OCI-LY3 (cell line): ENCODE data around the gene HTR3E.

Source experiments
- H2AFZ ChIP-seq: fragments of 200-600, 300-600 bp; shearing (Covaris generic); 2 replicates; pipeline ENCODE4 v1.6.0; 2014; ENCODE audit warnings: antibody characterized with exemption, low read depth, low read length
- H3K27ac ChIP-seq: fragments of 200-600, 300-600 bp; sonication (generic); 2 replicates; pipeline ENCODE4 v1.5.1; 2014; ENCODE audit warnings: mild to moderate bottlenecking, low read length, moderate library complexity, mixed read lengths
- H3K27me3 ChIP-seq: fragments of 200-600, 300-600 bp; sonication (generic); 2 replicates; pipeline ENCODE4 v1.6.1; 2014; ENCODE audit warnings: low read depth, low read length, mixed read lengths
- H3K36me3 ChIP-seq: fragments of 200-600, 300-600 bp; sonication (generic); replicated peaks from 2 replicates; pipeline ENCODE3; 2014; ENCODE audit warnings: low read depth, low read length, mixed read lengths
- H3K4me1 ChIP-seq: fragments of 300-600, 200-600 bp; sonication (generic); 2 replicates; pipeline ENCODE4 v1.6.1; 2014; ENCODE audit warnings: low read length, mixed read lengths
- H3K4me2 ChIP-seq: fragments of 200-600, 300-600 bp; sonication (generic); 2 replicates; pipeline ENCODE4 v1.6.1; 2014; ENCODE audit warnings: low read length, mixed read lengths
- H3K4me3 ChIP-seq: fragments of 300-600, 200-600 bp; sonication (generic); 2 replicates; pipeline ENCODE4 v1.5.1; 2014; ENCODE audit warnings: antibody characterized with exemption, mild to moderate bottlenecking, low read length, moderate library complexity
- H3K79me2 ChIP-seq: fragments of 300-600, 200-600 bp; shearing (Covaris generic); 2 replicates; pipeline ENCODE4 v1.6.1; 2014; ENCODE audit warnings: mild to moderate bottlenecking, low read length, mixed read lengths
- H3K9ac ChIP-seq: fragments of 300-600, 200-600 bp; shearing (Covaris generic); 2 replicates; pipeline ENCODE4 v1.6.0; 2014; ENCODE audit warnings: mild to moderate bottlenecking, low read length, moderate library complexity
- H3K9me3 ChIP-seq: fragments of 200-600, 300-600 bp; shearing (Covaris generic); 2 replicates; pipeline ENCODE4 v1.6.1; 2014; ENCODE audit warnings: low read length, mixed read lengths; ENCODE audit not compliant: insufficient read depth
- H4K20me1 ChIP-seq: fragments of 200-600, 300-600 bp; sonication (generic); 2 replicates; pipeline ENCODE4 v1.6.1; 2016; ENCODE audit warnings: low read length, mixed read lengths; ENCODE audit not compliant: insufficient read depth
- EZH2phosphoT487 ChIP-seq: fragments of 200-600 bp; shearing (Covaris generic); IDR thresholded peaks from 2 replicates; pipeline ENCODE4 v1.6.1; 2018; ENCODE audit warnings: antibody characterized with exemption, mixed run types, low read depth
- TF ChIP-seq, protein P1 (sequence below): fragments of 200-600, 300-600 bp; sonication (generic); IDR thresholded peaks from 2 replicates; pipeline ENCODE4 v1.5.1; 2014; ENCODE audit warnings: antibody characterized with exemption, low read length, low read depth

The HTR3E gene

DNA sequence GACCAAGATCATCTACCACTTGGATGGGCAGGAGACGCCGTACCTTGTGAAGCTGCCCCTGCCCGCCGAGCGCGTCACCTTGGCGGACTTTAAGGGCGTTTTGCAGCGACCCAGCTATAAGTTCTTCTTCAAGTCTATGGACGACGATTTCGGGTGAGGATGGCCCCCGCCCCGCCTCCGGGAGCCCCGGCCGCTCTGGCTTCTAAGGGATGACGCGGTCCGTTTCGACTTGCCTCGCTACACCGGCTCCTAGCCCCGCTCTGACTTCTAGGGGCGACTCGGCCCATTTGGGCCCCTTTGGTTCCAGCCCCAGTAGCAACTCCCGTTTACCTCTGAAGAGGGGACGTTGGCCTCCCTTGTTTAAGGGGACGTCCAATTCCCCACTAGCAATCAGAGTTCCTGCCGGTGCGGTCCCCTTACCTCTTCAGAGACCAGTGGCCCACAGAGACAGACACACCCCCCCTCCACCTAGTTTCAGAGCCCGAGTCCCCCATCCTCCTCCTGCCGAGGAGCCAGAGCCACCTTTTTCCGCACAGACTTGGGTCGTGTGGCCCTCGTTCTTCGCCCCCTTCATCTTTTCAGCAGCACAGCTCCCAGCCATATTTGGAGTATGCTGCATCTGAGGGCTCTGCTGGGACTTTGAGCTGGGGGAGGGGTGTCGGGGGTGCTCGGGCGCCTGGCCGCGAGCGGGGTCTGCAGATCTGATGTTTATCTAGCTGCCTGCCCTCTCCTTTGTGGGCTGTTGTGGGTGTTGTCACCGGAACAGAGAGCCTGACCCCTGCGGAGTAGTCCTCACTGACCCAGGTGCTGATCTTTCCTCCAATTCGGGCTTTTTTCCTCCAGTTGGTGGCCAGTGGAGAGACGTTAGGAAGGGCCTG lies 59.0 kb downstream of the HTR3E start:
- Histone ChIP-seq H4K20me1 (peaks cover 24% of the 10 kb centered on the region), H3K27me3 (no peaks in the 10 kb centered on the region), H3K27ac (peak overlapping the region; percentile 49), H3K4me2 (peak overlapping the region; percentile 95), H3K79me2 (peaks cover 45% of the 10 kb centered on the region), H3K4me3 (peak overlapping the region; percentile 96), H3K36me3 (peaks cover 6% of the 10 kb centered on the region), H3K9ac (peak overlapping the region; percentile 93), H3K4me1 (peaks cover 24% of the 10 kb centered on the region), H3K9me3 (no peaks in the 10 kb centered on the region), H2AFZ (peak overlapping the region; percentile 31; the same call in 1 of the 2 replicates)
- TF ChIP-seq, protein P1, sequence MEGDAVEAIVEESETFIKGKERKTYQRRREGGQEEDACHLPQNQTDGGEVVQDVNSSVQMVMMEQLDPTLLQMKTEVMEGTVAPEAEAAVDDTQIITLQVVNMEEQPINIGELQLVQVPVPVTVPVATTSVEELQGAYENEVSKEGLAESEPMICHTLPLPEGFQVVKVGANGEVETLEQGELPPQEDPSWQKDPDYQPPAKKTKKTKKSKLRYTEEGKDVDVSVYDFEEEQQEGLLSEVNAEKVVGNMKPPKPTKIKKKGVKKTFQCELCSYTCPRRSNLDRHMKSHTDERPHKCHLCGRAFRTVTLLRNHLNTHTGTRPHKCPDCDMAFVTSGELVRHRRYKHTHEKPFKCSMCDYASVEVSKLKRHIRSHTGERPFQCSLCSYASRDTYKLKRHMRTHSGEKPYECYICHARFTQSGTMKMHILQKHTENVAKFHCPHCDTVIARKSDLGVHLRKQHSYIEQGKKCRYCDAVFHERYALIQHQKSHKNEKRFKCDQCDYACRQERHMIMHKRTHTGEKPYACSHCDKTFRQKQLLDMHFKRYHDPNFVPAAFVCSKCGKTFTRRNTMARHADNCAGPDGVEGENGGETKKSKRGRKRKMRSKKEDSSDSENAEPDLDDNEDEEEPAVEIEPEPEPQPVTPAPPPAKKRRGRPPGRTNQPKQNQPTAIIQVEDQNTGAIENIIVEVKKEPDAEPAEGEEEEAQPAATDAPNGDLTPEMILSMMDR = no peak
- no peak for TF ChIP-seq EZH2phosphoT487

GRCh38 chr3:184156522-184156955 lies 59.7 kb downstream of the HTR3E start:
- no peak overlapping the region for H2AFZ ChIP-seq
- H3K4me3 ChIP-seq = peak overlapping the region; percentile 96
- H3K27me3 ChIP-seq = no peaks in the 10 kb centered on the region
- peaks cover 46% of the 10 kb centered on the region for H3K79me2 ChIP-seq
- peaks cover 25% of the 10 kb centered on the region for H4K20me1 ChIP-seq
- H3K9me3 ChIP-seq = no peaks in the 10 kb centered on the region
- H3K27ac ChIP-seq = peak overlapping the region; percentile 49
- TF ChIP-seq EZH2phosphoT487 = no peak
- TF ChIP-seq, protein P1 = no peak
- peaks cover 24% of the 10 kb centered on the region for H3K4me1 ChIP-seq
- peak overlapping the region; percentile 93 for H3K9ac ChIP-seq
- peak overlapping the region; percentile 95 for H3K4me2 ChIP-seq
- H3K36me3 ChIP-seq = peaks cover 6% of the 10 kb centered on the region
